ENCODE results near the gene DNAAF8.

DNA sequence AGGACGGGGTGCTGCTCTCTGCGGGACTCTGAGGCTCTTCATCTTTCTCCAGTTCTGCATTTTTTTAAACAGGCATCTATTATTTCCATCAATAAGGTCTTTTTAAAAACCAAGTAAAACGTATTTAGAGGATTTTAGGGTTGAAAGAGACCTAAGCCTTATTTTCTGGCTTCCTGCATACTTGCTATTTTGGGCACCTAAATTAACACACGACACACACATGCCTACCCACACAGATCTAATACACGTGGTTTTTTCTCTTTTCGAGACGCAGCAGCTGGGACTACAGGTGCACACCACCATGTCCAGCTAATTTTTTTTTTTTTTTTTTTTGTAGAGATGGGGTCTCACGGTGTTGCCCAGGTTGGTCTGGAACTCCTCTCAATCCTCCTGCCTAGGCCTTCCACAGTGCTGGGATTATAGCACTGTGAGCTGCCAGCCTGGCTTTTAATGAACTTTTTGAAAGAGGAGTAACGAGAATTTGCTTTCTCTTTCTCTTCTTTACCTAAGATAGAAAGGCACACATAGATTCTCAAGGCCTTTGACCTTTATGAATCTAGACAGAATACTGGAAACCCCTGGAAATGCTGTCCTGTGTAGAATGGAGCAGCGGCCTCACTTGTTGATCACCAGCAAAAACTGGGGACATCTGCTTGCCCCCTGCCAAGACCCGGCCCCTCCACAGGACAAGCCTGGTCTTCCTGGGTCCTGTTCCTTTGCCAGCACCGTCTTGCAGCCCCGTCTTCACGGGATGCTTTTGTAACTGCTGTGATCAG lies 13.8 kb downstream of the DNAAF8 start:
- TF ChIP-seq, protein P1, sequence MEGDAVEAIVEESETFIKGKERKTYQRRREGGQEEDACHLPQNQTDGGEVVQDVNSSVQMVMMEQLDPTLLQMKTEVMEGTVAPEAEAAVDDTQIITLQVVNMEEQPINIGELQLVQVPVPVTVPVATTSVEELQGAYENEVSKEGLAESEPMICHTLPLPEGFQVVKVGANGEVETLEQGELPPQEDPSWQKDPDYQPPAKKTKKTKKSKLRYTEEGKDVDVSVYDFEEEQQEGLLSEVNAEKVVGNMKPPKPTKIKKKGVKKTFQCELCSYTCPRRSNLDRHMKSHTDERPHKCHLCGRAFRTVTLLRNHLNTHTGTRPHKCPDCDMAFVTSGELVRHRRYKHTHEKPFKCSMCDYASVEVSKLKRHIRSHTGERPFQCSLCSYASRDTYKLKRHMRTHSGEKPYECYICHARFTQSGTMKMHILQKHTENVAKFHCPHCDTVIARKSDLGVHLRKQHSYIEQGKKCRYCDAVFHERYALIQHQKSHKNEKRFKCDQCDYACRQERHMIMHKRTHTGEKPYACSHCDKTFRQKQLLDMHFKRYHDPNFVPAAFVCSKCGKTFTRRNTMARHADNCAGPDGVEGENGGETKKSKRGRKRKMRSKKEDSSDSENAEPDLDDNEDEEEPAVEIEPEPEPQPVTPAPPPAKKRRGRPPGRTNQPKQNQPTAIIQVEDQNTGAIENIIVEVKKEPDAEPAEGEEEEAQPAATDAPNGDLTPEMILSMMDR (IDR thresholded peaks at IDR 0.05): no peak
- TF ChIP-seq, protein P2, sequence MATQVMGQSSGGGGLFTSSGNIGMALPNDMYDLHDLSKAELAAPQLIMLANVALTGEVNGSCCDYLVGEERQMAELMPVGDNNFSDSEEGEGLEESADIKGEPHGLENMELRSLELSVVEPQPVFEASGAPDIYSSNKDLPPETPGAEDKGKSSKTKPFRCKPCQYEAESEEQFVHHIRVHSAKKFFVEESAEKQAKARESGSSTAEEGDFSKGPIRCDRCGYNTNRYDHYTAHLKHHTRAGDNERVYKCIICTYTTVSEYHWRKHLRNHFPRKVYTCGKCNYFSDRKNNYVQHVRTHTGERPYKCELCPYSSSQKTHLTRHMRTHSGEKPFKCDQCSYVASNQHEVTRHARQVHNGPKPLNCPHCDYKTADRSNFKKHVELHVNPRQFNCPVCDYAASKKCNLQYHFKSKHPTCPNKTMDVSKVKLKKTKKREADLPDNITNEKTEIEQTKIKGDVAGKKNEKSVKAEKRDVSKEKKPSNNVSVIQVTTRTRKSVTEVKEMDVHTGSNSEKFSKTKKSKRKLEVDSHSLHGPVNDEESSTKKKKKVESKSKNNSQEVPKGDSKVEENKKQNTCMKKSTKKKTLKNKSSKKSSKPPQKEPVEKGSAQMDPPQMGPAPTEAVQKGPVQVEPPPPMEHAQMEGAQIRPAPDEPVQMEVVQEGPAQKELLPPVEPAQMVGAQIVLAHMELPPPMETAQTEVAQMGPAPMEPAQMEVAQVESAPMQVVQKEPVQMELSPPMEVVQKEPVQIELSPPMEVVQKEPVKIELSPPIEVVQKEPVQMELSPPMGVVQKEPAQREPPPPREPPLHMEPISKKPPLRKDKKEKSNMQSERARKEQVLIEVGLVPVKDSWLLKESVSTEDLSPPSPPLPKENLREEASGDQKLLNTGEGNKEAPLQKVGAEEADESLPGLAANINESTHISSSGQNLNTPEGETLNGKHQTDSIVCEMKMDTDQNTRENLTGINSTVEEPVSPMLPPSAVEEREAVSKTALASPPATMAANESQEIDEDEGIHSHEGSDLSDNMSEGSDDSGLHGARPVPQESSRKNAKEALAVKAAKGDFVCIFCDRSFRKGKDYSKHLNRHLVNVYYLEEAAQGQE (IDR thresholded peaks at IDR 0.05; ENCODE audit: low read depth, low read length): no peak
- TF ChIP-seq SIN3A (IDR thresholded peaks at IDR 0.05; ENCODE audit: borderline replicate concordance, low read depth, low read length) (no peak), FOXM1 (IDR thresholded peaks at IDR 0.05; ENCODE audit: low read depth) (no peak), RFX5 (IDR thresholded peaks at IDR 0.05; ENCODE audit: low read length) (no peak), SMC3 (IDR thresholded peaks at IDR 0.05; ENCODE audit: low read depth, low read length) (no peak)
- TF ChIP-seq, protein P3, sequence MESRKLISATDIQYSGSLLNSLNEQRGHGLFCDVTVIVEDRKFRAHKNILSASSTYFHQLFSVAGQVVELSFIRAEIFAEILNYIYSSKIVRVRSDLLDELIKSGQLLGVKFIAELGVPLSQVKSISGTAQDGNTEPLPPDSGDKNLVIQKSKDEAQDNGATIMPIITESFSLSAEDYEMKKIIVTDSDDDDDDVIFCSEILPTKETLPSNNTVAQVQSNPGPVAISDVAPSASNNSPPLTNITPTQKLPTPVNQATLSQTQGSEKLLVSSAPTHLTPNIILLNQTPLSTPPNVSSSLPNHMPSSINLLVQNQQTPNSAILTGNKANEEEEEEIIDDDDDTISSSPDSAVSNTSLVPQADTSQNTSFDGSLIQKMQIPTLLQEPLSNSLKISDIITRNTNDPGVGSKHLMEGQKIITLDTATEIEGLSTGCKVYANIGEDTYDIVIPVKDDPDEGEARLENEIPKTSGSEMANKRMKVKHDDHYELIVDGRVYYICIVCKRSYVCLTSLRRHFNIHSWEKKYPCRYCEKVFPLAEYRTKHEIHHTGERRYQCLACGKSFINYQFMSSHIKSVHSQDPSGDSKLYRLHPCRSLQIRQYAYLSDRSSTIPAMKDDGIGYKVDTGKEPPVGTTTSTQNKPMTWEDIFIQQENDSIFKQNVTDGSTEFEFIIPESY (IDR thresholded peaks at IDR 0.05; ENCODE audit: borderline replicate concordance, low read depth): no peak
- TF ChIP-seq, protein P4, sequence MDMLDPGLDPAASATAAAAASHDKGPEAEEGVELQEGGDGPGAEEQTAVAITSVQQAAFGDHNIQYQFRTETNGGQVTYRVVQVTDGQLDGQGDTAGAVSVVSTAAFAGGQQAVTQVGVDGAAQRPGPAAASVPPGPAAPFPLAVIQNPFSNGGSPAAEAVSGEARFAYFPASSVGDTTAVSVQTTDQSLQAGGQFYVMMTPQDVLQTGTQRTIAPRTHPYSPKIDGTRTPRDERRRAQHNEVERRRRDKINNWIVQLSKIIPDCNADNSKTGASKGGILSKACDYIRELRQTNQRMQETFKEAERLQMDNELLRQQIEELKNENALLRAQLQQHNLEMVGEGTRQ (IDR thresholded peaks at IDR 0.05; ENCODE audit: borderline replicate concordance, low read depth, low read length): no peak
- TF ChIP-seq, protein P5, sequence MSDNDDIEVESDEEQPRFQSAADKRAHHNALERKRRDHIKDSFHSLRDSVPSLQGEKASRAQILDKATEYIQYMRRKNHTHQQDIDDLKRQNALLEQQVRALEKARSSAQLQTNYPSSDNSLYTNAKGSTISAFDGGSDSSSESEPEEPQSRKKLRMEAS (IDR thresholded peaks at IDR 0.05; ENCODE audit: low read depth): no peak

Measured in SK-N-SH (cell line).